Putamen (tissue), 1 donor: Measurements from ENCODE around the gene EVPL.
"Not testable (repeated sequence)": the region's sequence is repeated elsewhere in the genome, so short reads cannot be mapped to it uniquely, and the experiment has no call there.

Experiments
- DNase-seq: peaks from one replicate; pipeline ENCODE4 v3.0.0-alpha.2; 2016; ENCODE audit warnings: low spot score

EVPL gene

GRCh38 chr17:76048025-76048605, 21.0 kb upstream of the EVPL start:
- no peak for DNase-seq

GRCh38 chr17:76046064-76046463, 19.0 kb upstream of the EVPL start:
- no peak for DNase-seq

- not testable (repeated sequence) for DNase-seq
Measured at GRCh38 chr17:76044475-76045007, 17.4 kb upstream of the EVPL start.

- DNase-seq, result not testable (repeated sequence)
Measured at GRCh38 chr17:76042868-76043267, 15.8 kb upstream of the EVPL start.

GRCh38 chr17:76040376-76040775, 13.3 kb upstream of the EVPL start:
- DNase-seq, result no peak

GRCh38 chr17:76039121-76039520, 12.0 kb upstream of the EVPL start:
- no peak for DNase-seq

- DNase-seq, result no peak
Measured at GRCh38 chr17:76038050-76038449, 10.9 kb upstream of the EVPL start.

- no peak for DNase-seq
Measured at GRCh38 chr17:76036497-76037261, 9.6 kb upstream of the EVPL start.

- no peak for DNase-seq
Measured at GRCh38 chr17:76034428-76035350, 7.6 kb upstream of the EVPL start.

GRCh38 chr17:76033139-76033538, 6.0 kb upstream of the EVPL start:
- DNase-seq, result no peak

GRCh38 chr17:76032780-76033108, 5.6 kb upstream of the EVPL start:
- DNase-seq, result no peak

- no peak for DNase-seq
Measured at GRCh38 chr17:76032073-76032779, 5.1 kb upstream of the EVPL start.

GRCh38 chr17:76026714-76027158, 370 bp downstream of the EVPL start:
- DNase-seq, result no peak

- no peak for DNase-seq
Measured at GRCh38 chr17:76025294-76025693, 1.8 kb downstream of the EVPL start.

GRCh38 chr17:76024353-76024752, 2.8 kb downstream of the EVPL start:
- DNase-seq, result no peak

- DNase-seq, result no peak
Measured at GRCh38 chr17:76023900-76024237, 3.2 kb downstream of the EVPL start.

- DNase-seq, result no peak
Measured at GRCh38 chr17:76022973-76023899, 3.9 kb downstream of the EVPL start.

- DNase-seq, result no peak
Measured at GRCh38 chr17:76022285-76022684, 4.8 kb downstream of the EVPL start.

- DNase-seq, result no peak
Measured at GRCh38 chr17:76019833-76020467, 7.2 kb downstream of the EVPL start.

GRCh38 chr17:76018801-76019200, 8.3 kb downstream of the EVPL start:
- no peak for DNase-seq

- no peak for DNase-seq
Measured at GRCh38 chr17:76018340-76018680, 8.8 kb downstream of the EVPL start.
